CD8-positive, alpha-beta memory T cell (primary cell): ENCODE results near the gene NFIX. TPM values are rescaled to one million over a fixed set of nuclear protein-coding genes. Genes with fewer than 3 reads are reported as not detected.
"Not testable (repeated sequence)": the region's sequence is repeated elsewhere in the genome, so short reads cannot be mapped to it uniquely, and the experiment has no call there.

Experiments used
- CTCF ChIA-PET: fragments of 350-600 bp; sonication (Branson Sonifier 250); formaldehyde crosslinking; loops from one replicate; lab custom pipeline; 2021; ENCODE audit warnings: antibody characterized with exemption; lab: Charles Lee
- POLR2A ChIA-PET: fragments of 350-600 bp; sonication (Branson Sonifier 250); formaldehyde crosslinking; loops from one replicate; lab custom pipeline; 2021; ENCODE audit warnings: antibody characterized with exemption; lab: Charles Lee
- DNase-seq, 5 donors: peaks; one replicate each; pipeline versions ENCODE4 v3.0.0 to v3.0.0-alpha.2; 2020 to 2022; ENCODE audit warnings: mixed read lengths in 1 of 5
- H3K27ac ChIP-seq: one replicate; pipeline ENCODE4 v1.7.0; 2013; ENCODE audit warnings: low read depth, mild to moderate bottlenecking, low read length, moderate library complexity
- H3K27me3 ChIP-seq: 2 replicates; pipeline ENCODE4 v1.7.0; 2013; ENCODE audit warnings: low read length, mild to moderate bottlenecking; ENCODE audit not compliant: insufficient read depth, poor library complexity, severe bottlenecking
- H3K36me3 ChIP-seq: 2 replicates; pipeline ENCODE4 v1.7.0; 2013; ENCODE audit warnings: mild to moderate bottlenecking, low read length, moderate library complexity; ENCODE audit not compliant: insufficient read depth
- H3K4me1 ChIP-seq: 2 replicates; pipeline ENCODE4 v1.7.0; 2013; ENCODE audit warnings: mild to moderate bottlenecking, low read length, moderate library complexity; ENCODE audit not compliant: insufficient read depth
- H3K4me3 ChIP-seq: 2 replicates; pipeline ENCODE4 v1.7.0; 2013; ENCODE audit warnings: mild to moderate bottlenecking, low read length
- H3K9me3 ChIP-seq: 2 replicates; pipeline ENCODE4 v1.7.0; 2013; ENCODE audit warnings: mild to moderate bottlenecking, low read length
- H3K27ac Mint-ChIP-seq, 8 donors: one replicate each; pipeline ENCODE4 v1.8.0; 2020 to 2021; ENCODE audit warnings: mixed read lengths in 8 of 8, mild to moderate bottlenecking in 6 of 8, inconsistent platforms in 3 of 8, moderate library complexity in 3 of 8
- H3K27me3 Mint-ChIP-seq, 2 donors: one replicate each; pipeline ENCODE4 v1.8.0; 2020 to 2021; ENCODE audit warnings: mixed read lengths in 2 of 2, mild to moderate bottlenecking in 1 of 2, moderate library complexity in 1 of 2
- H3K36me3 Mint-ChIP-seq, 3 donors: one replicate each; pipeline ENCODE4 v1.8.0; 2020 to 2021; ENCODE audit warnings: mixed read lengths in 3 of 3, inconsistent platforms in 1 of 3, mild to moderate bottlenecking in 1 of 3
- H3K4me1 Mint-ChIP-seq, 3 donors: one replicate each; pipeline ENCODE4 v1.8.0; 2020 to 2021; ENCODE audit warnings: mixed read lengths in 3 of 3, inconsistent platforms in 1 of 3, mild to moderate bottlenecking in 1 of 3
- H3K4me3 Mint-ChIP-seq, 7 donors: one replicate each; pipeline ENCODE4 v1.8.0; 2020 to 2021; ENCODE audit warnings: mixed read lengths in 7 of 7, mild to moderate bottlenecking in 6 of 7, moderate library complexity in 4 of 7, inconsistent platforms in 2 of 7
- H3K9me3 Mint-ChIP-seq, 5 donors: one replicate each; pipeline ENCODE4 v1.8.0; 2020 to 2022; ENCODE audit warnings: mixed read lengths in 5 of 5, mild to moderate bottlenecking in 3 of 5, moderate library complexity in 2 of 5, inconsistent platforms in 1 of 5
- polyA plus RNA-seq: library from polyadenylated mRNA; unstranded; fragments of 300-500 nt; fragmentation: Illumina TruSeq; gene quantifications from one replicate; pipeline ENCODE4 v1.2.3, GENCODE V29; 2021
- total RNA-seq, 2 experiments: library from RNA; stranded (reverse); gene quantifications; one replicate each; pipeline ENCODE4 v1.2.3, GENCODE V29; 2021

NFIX gene
- total and polyA plus RNA-seq, 3 experiments from 2014 or later, result 0.94 to 2.8 (median 2.3) TPM

- H3K4me1 Mint-ChIP-seq, result peaks cover 22 to 40% (median 26%) of the 10 kb centered on the region in 3 donors
- peaks cover 53% of the 10 kb centered on the region for H3K36me3 ChIP-seq
- H3K9me3 Mint-ChIP-seq, result peaks cover 0 to 2% (median 0%) of the 10 kb centered on the region in 5 donors
- CTCF ChIA-PET, result interaction anchor here (2.6 kb wide), 1 partner anchor 17 kb away, joined by 13 read pairs; no protein-coding TSS in a partner anchor
- peak overlapping the region in 1 of 7 donors; percentile 30 for H3K4me3 Mint-ChIP-seq
- POLR2A ChIA-PET, result interaction anchor here (3.8 kb wide), 1 partner anchor 8 kb away, joined by 12 read pairs; the partner anchor contains the start of gene GADD45GIP1
- peaks cover 0 to 85% (median 4%) of the 10 kb centered on the region in 3 donors for H3K36me3 Mint-ChIP-seq
- peaks cover 23% of the 10 kb centered on the region for H3K4me1 ChIP-seq
- no peaks in the 10 kb centered on the region for H3K27me3 ChIP-seq
- H3K4me3 ChIP-seq, result no peak overlapping the region
- no peaks in the 10 kb centered on the region for H3K9me3 ChIP-seq
- H3K27ac ChIP-seq, result no peak overlapping the region
- no peak for DNase-seq
- peak overlapping the region in 2 of 8 donors; percentile 33 to 63 for H3K27ac Mint-ChIP-seq
- H3K27me3 Mint-ChIP-seq, result peaks cover 0 to 3% of the 10 kb centered on the region in 2 donors
These were observed 46.5 kb upstream of the NFIX start for GRCh38 chr19:12948612-12949362.

DNA sequence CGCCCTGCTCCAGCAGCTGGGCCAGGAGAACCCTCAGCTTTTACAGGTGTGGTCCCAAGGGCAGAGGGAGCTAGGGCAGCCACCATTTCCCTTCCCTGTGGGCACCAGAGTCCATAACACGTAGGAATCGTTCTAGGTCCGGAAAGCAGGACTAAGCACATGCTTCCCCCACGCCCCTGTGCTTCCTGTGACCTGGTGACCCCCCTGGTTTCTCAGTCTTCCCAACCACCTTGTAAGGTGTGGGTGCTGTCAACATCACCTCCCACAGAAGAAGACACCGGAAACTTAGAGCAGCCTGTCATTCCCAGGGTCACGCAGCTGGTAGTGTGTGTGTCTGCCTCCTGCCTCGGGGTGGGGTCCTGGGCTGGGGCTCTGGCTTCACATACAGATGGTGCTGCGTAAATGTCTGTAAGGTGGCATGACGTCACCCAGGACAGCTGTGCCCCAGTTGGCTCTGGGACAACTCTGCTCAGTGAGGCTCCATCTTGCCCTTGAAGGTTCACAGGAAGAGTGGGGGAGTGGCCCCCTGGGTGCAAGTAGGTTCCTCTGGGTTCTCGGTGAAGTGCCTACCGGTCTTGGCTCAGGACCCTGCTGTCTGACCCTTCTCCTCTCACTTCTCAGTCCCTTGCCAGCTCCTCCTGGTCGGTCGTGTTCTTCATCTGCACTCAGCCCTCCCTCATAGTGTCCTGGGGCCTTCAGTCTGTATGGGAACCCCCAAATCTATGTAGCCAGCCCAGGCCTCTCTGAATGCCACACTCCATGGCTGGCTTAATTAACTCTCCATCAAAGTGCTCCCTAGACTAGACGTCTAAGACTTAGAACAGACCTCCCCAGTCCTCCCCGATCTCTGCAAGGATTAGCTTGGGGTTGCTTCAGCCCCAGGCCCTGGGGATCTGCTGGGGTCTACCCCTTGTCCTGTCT lies 45.7 kb upstream of the NFIX start:
- ChIA-PET CTCF (interaction anchor here (0.9 to 4.1 kb wide), 3 partner anchors 16 to 65 kb away, joined by 3 to 20 read pairs (median 13); no protein-coding TSS in a partner anchor), POLR2A (no interaction called here)
- Histone ChIP-seq H3K4me1 (peaks cover 20% of the 10 kb centered on the region), H3K36me3 (peaks cover 50% of the 10 kb centered on the region), H3K4me3 (no peak overlapping the region), H3K9me3 (no peaks in the 10 kb centered on the region), H3K27ac (no peak overlapping the region), H3K27me3 (no peaks in the 10 kb centered on the region)
- peak overlapping the region in 5 of 8 donors; percentile 33 to 79 (median 73) for H3K27ac Mint-ChIP-seq
- peaks cover 24 to 40% (median 28%) of the 10 kb centered on the region in 3 donors for H3K4me1 Mint-ChIP-seq
- no peak for DNase-seq
- H3K36me3 Mint-ChIP-seq, result peaks cover 0 to 86% (median 3%) of the 10 kb centered on the region in 3 donors
- peaks cover 0 to 3% of the 10 kb centered on the region in 2 donors for H3K27me3 Mint-ChIP-seq
- peaks cover 0 to 2% (median 0%) of the 10 kb centered on the region in 5 donors for H3K9me3 Mint-ChIP-seq
- peak overlapping the region in 1 of 7 donors; percentile 60 for H3K4me3 Mint-ChIP-seq

GRCh38 chr19:12952050-12952449 lies 43.2 kb upstream of the NFIX start:
- H3K27me3 ChIP-seq, DNase-seq, H3K27me3 Mint-ChIP-seq, H3K27ac ChIP-seq, H3K9me3 Mint-ChIP-seq, H3K4me3 Mint-ChIP-seq, H3K9me3 ChIP-seq, H3K4me3 ChIP-seq, POLR2A ChIA-PET: not testable (repeated sequence)
- CTCF ChIA-PET, result interaction anchor here (4.1 kb wide), 1 partner anchor 13 kb away, joined by 20 read pairs; no protein-coding TSS in a partner anchor
- peaks cover 0 to 86% (median 2%) of the 10 kb centered on the region in 3 donors for H3K36me3 Mint-ChIP-seq
- peaks cover 26 to 39% (median 29%) of the 10 kb centered on the region in 3 donors for H3K4me1 Mint-ChIP-seq
- H3K4me1 ChIP-seq, result peaks cover 18% of the 10 kb centered on the region
- peak overlapping the region in 2 of 8 donors; percentile 82 for H3K27ac Mint-ChIP-seq
- H3K36me3 ChIP-seq, result peaks cover 47% of the 10 kb centered on the region

GRCh38 chr19:12952488-12953137 lies 42.7 kb upstream of the NFIX start:
- H3K4me3 Mint-ChIP-seq, result no peak overlapping the region
- no peaks in the 10 kb centered on the region for H3K9me3 ChIP-seq
- H3K27me3 Mint-ChIP-seq, result no peaks in the 10 kb centered on the region
- CTCF ChIA-PET, result interaction anchor here (1.0 to 4.1 kb wide), 2 partner anchors 13 to 67 kb away, joined by 4 to 20 read pairs; no protein-coding TSS in a partner anchor
- no peak overlapping the region for H3K4me3 ChIP-seq
- H3K36me3 ChIP-seq, result peaks cover 44% of the 10 kb centered on the region
- POLR2A ChIA-PET, result no interaction called here
- H3K4me1 Mint-ChIP-seq, result peaks cover 26 to 38% (median 27%) of the 10 kb centered on the region in 3 donors
- no peak overlapping the region for H3K27ac ChIP-seq
- H3K4me1 ChIP-seq, result peaks cover 15% of the 10 kb centered on the region
- peak overlapping the region in 1 of 8 donors; percentile 19 for H3K27ac Mint-ChIP-seq
- H3K36me3 Mint-ChIP-seq, result peaks cover 0 to 83% (median 2%) of the 10 kb centered on the region in 3 donors
- DNase-seq, result no peak
- no peaks in the 10 kb centered on the region for H3K27me3 ChIP-seq
- no peaks in the 10 kb centered on the region for H3K9me3 Mint-ChIP-seq

DNA sequence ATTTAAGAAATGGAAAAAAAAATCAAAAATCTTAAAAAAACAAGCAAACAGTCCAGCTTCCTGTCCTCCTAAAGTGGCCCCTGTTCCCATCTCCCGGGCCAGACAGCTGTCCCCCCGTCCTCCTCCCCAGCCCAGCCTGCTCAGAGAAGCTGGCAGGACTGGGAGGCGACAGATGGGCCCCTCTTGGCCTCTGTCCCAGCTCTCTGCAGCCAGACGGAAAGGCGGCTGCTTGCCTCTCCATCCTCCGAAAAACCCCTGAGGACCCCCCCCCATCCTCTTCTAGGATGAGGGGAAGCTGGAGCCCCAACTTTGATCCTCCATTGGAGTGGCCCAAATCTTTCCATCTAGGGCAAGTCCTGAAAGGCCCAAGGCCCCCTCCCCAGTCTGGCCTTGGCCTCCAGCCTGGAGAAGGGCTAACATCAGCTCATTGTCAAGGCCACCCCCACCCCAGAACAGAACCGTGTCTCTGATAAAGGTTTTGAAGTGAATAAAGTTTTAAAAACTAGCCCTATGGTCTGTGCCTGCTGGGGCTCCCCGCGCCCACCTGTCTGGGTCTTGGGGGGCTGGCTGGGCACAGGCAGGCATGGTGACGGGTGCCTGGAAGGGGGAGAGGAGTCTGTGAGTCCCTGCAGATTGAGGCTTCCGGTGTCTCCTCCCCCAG lies 42.0 kb upstream of the NFIX start:
- no peaks in the 10 kb centered on the region for H3K9me3 Mint-ChIP-seq
- no peak for DNase-seq
- H3K4me1 Mint-ChIP-seq, result peaks cover 23 to 35% (median 24%) of the 10 kb centered on the region in 3 donors
- no peak overlapping the region for H3K4me3 ChIP-seq
- H3K4me1 ChIP-seq, result peaks cover 15% of the 10 kb centered on the region
- no peaks in the 10 kb centered on the region for H3K27me3 Mint-ChIP-seq
- peaks cover 0 to 76% (median 2%) of the 10 kb centered on the region in 3 donors for H3K36me3 Mint-ChIP-seq
- H3K4me3 Mint-ChIP-seq, result no peak overlapping the region
- H3K36me3 ChIP-seq, result peaks cover 38% of the 10 kb centered on the region
- POLR2A ChIA-PET, result interaction anchor here (0.5 kb wide), 1 partner anchor 768 kb away, joined by 4 read pairs; no protein-coding TSS in a partner anchor
- no peaks in the 10 kb centered on the region for H3K27me3 ChIP-seq
- no peak overlapping the region for H3K27ac Mint-ChIP-seq
- H3K27ac ChIP-seq, result no peak overlapping the region
- H3K9me3 ChIP-seq, result no peaks in the 10 kb centered on the region
- CTCF ChIA-PET, result interaction anchor here (0.6 to 4.1 kb wide), 3 partner anchors 12 to 68 kb away, joined by 3 to 20 read pairs (median 4); no protein-coding TSS in a partner anchor

DNA sequence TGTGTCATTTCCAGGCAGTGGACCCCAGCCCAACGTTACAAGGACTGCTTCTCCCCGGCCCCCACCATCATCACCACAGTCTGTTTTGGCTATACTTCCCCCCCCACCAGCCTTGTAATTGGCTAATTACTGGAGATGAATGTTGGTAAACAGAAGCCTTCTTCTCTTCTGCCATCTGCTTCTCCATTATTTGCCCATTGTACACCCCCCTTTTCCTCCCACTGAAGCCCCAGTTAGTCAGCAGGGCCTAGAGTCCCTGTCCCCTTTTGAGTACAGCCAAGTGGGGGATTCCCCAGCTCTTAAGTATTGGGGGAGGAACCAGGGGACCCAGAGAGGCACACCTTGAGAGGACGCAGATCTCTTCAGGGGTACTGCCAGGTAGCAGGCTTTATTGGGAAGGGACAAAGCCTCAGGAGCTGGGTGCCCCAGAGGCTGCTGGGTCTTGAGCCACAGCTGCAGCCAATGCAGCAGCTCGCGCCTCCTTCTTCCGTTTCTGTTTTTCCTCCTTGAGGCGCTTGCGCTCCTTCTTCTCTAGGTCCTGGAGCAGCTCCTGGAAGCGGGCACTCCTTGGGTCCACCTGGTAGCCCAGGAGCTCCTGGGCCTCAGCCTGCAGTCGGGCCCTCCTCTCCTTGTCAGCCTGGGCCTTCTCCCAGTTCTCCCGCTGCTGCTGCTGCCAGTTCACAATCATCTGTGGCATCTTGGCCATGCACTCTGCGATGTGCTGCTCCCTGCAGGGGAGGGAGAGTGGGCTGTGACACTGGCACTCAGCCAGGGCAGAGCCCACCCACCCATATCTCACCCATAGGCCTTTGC lies 41.3 kb upstream of the NFIX start:
- CTCF ChIA-PET, result interaction anchor here (0.6 to 4.1 kb wide), 4 partner anchors 12 to 69 kb away, joined by 3 to 30 read pairs (median 12); no protein-coding TSS in a partner anchor
- no peaks in the 10 kb centered on the region for H3K9me3 ChIP-seq
- Mint-ChIP-seq H3K27me3 (no peaks in the 10 kb centered on the region), H3K36me3 (peaks cover 0 to 69% (median 2%) of the 10 kb centered on the region in 3 donors), H3K27ac (peak overlapping the region in 7 of 8 donors; percentile 50 to 91 (median 65)), H3K9me3 (no peaks in the 10 kb centered on the region), H3K4me1 (peaks cover 23 to 35% (median 24%) of the 10 kb centered on the region in 3 donors), H3K4me3 (peak overlapping the region in 5 of 7 donors; percentile 35 to 93 (median 85))
- no peaks in the 10 kb centered on the region for H3K27me3 ChIP-seq
- H3K36me3 ChIP-seq, result peaks cover 30% of the 10 kb centered on the region
- H3K4me3 ChIP-seq, result no peak overlapping the region
- H3K27ac ChIP-seq, result no peak overlapping the region
- DNase-seq, result no peak
- peaks cover 15% of the 10 kb centered on the region for H3K4me1 ChIP-seq
- POLR2A ChIA-PET, result interaction anchor here (0.5 to 0.7 kb wide), 2 partner anchors 8 to 1124 kb away, joined by 3 to 13 read pairs; no protein-coding TSS in a partner anchor
